Fibroblast of the aortic adventitia (primary cell): Measurements from ENCODE around the gene TSR1. TPM values are rescaled to one million over a fixed set of nuclear protein-coding genes. Genes with fewer than 3 reads are reported as not detected.

Source experiments
- DNase-seq: peaks from one replicate; pipeline ENCODE4 v3.0.0-alpha.2; 2010; ENCODE audit warnings: low read depth
- H3K4me3 ChIP-seq: 2 replicates; pipeline ENCODE4 v1.5.1; 2011; ENCODE audit warnings: low read depth, mild to moderate bottlenecking, control low read depth, low read length, moderate library complexity
- total RNA-seq: library from RNA; depleted of rRNA; stranded (reverse); fragments of >200 nt; gene quantifications from 2 replicates; pipeline ENCODE4 v1.2.3, GENCODE V29; 2012; ENCODE audit warnings: low replicate concordance
- TF ChIP-seq, protein P1 (sequence below): IDR thresholded peaks from 2 replicates; pipeline ENCODE4 v1.5.1; 2011; ENCODE audit warnings: mild to moderate bottlenecking, low read length, control low read depth, inconsistent platforms; ENCODE audit not compliant: insufficient read depth

The TSR1 gene
- total RNA-seq, 1 donor = 44.5 TPM

DNA sequence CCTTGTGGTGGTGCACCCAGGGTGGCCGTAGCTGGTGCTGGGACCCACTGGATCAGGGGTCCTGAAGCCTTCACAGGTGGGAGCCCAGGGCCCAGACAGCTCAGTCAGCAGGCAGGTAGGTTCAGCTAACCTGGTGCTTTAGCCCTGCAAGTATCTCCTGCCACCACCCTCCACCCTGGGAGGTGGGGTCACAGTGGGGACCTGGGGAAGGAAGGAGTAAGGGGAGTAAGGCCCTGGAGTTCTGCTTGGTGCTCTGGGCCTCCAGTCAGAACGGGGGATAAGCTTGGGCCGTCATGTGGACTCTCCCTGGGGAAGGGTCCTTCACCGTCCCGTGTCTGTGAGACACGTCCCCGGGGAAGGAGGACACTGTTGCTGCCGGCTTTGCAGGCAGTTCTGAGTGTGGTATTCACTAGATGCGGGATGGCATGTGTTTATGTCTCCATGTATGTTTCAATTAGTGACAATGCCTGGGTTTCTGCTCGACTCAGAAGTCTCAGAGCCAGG lies 21.7 kb upstream of the TSR1 start:
- H3K4me3 ChIP-seq = no peak overlapping the region
- no peak for DNase-seq
- TF ChIP-seq, protein P1, sequence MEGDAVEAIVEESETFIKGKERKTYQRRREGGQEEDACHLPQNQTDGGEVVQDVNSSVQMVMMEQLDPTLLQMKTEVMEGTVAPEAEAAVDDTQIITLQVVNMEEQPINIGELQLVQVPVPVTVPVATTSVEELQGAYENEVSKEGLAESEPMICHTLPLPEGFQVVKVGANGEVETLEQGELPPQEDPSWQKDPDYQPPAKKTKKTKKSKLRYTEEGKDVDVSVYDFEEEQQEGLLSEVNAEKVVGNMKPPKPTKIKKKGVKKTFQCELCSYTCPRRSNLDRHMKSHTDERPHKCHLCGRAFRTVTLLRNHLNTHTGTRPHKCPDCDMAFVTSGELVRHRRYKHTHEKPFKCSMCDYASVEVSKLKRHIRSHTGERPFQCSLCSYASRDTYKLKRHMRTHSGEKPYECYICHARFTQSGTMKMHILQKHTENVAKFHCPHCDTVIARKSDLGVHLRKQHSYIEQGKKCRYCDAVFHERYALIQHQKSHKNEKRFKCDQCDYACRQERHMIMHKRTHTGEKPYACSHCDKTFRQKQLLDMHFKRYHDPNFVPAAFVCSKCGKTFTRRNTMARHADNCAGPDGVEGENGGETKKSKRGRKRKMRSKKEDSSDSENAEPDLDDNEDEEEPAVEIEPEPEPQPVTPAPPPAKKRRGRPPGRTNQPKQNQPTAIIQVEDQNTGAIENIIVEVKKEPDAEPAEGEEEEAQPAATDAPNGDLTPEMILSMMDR = no peak

DNA sequence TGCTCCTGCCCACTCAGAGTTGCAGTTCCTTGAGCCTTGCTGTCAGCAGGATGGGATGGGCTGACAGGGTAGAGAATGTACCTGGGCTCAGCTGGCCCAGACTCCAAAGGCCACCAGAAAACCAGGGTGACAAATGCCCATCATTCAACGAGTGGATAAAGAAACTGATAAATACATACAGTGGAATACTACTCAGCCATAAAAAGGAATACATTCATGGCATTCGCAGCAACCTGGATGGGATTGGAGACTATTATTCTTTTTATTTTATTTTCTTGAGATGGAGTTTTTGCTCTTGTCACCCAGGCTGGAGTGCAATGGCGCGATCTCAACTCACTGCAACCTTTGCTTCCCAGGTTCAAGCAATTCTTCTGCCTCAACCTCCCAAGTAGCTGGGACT lies 21.0 kb upstream of the TSR1 start:
- H3K4me3 ChIP-seq = no peak overlapping the region
- TF ChIP-seq, protein P1 = no peak
- DNase-seq = no peak

DNA sequence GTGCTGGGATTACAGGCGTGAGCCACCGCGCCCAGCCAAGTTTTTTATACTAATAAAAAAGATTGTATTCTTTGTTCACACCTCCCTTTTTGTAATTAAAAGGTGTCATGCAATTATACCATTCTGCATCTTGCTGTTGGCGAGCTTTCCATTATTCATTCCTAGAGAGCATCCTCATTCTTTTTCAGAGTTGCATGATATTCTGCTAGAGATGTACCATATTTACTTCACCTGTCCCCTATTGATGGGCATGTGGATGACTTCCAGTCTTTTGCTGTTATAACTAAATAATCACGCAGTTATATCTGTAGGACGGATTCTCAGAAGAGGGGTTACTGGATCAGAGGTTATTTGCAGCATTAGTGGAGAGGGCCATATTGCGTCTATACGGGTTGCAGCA lies 18.1 kb upstream of the TSR1 start:
- TF ChIP-seq, protein P1 = no peak
- no peak overlapping the region for H3K4me3 ChIP-seq
- no peak for DNase-seq

DNA sequence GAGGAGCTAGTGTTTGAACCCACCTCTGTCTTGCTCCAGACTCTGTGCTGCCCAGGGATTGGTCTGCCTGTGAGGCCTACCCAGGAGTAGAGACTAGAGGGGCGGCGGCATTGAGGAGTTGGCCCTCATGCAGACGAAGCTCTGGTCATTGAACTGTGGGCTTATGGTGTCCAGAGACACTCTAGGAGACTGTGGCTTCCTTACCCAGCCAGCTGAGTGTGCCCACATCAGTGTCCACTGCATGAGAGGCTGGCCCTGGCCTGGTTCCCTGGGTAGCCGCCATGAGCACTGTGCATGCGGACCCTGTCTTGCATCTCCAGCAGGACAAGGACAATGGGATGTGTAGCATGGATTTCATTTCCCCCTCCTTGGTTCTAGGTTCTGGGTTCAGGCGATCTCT lies 15.0 kb upstream of the TSR1 start:
- DNase-seq = no peak
- no peak overlapping the region for H3K4me3 ChIP-seq
- TF ChIP-seq, protein P1 = no peak

DNA sequence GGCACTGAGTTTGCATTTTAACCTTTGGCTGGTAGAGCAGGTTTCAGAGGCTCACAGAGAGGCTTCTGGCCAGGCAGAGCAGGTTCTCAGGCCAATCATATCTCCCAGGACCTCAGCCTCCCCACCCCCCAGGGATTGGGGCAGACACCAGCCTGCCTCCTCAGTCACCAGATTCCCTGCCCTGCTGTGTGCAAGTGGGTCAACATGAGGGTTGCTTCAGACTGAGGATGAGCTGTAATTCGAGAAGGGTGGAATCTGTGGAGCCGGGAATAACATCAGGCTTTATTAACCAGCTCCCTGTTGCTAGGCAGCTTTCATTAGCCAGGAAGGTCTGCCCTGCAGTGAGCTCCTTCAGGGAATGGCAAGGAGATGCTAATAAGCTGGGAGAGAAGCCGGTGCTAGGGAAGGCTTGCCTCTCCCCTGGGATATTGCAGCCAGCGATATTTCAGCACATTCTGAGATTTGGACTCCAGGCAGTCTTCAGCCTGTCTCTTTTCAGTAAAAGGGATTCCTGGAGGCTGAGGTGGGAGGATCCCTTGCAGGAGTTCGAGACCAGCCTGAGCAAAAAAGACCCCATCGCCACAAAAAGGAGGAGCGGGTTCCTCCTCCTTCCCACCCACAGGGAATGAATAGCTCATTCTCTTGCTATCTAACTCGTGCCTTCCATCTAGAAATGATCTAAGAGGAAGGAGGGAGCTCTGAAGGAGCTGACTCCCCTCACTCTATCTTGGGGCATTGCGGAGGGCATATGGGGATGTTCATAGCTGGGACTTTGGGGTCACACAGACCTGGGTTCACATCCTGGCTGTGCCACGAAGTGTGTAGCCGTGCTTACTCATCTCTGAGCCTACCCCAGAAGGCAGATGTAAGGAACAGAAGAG lies 11.8 kb upstream of the TSR1 start:
- DNase-seq = peak; percentile 63
- TF ChIP-seq, protein P1 = no peak
- H3K4me3 ChIP-seq = no peak overlapping the region

DNA sequence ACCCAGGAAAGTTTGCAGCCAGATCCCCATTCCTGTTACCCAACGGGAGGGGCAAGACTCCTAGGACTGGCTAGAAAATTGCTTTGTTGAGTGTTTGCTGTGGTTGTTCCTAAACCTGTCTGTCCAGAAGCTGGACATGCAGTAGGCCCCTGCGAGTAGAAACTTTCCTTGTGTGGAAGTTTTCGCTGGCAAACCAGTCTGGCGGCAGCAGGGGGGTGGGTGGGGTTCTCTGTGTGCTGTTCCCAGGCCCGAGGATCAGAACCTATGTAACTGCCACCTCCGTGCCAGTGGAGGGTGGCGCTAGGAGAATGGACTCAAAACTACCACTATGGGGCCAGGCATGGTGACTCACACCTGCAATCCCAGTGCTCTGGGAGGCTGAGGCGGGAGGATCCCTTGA lies 10.2 kb upstream of the TSR1 start:
- TF ChIP-seq, protein P1 = no peak
- H3K4me3 ChIP-seq = no peak overlapping the region
- DNase-seq = no peak

DNA sequence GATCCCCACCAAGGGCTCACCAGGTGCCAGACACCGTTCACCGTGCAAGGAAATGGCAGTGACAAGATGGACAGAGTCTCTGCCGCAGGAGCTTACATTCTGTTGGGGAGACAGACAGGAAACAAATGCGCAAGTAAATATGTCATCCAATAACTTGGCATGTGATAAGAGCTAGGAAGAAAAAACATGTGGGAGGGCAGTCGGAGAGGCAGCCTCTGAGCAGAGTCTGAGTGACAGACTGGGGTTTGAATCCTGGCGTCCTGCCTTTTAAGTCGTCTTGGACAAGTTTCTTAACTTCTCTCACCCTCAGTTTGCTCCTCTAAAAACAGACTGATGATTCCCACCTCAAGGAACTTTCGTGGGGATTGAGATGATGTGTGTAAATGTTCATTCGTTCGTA lies 8.3 kb upstream of the TSR1 start:
- TF ChIP-seq, protein P1 = no peak
- DNase-seq = no peak
- no peak overlapping the region for H3K4me3 ChIP-seq
